Mammary epithelial cell (primary cell): ENCODE results near the gene P2RX7.

Experiments
- CTCF ChIP-seq, 2 donors: IDR thresholded peaks in 1 of 2; conservative IDR thresholded peaks in 1 of 2; 2 replicates each; pipeline ENCODE4 v1.5.1; 2011 to 2012; ENCODE audit warnings: inconsistent platforms in 2 of 2, low read length in 2 of 2, mild to moderate bottlenecking in 2 of 2, control low read depth in 1 of 2, low read depth in 1 of 2; ENCODE audit not compliant: insufficient read depth in 1 of 2; ENCODE audit errors: extremely low read depth in 1 of 2
- EZH2 ChIP-seq: IDR thresholded peaks from 2 replicates; pipeline ENCODE4 v1.6.1; 2012; ENCODE audit warnings: low read length, inconsistent platforms, borderline replicate concordance

GRCh38 chr12:121205491-121205890 is 72.8 kb downstream of the P2RX7 start:
- TF ChIP-seq EZH2: no peak
- TF ChIP-seq CTCF (conservative IDR thresholded peaks at IDR 0.05 in 1 of 2, IDR thresholded peaks at IDR 0.05 in 1 of 2; ENCODE audit: extremely low read depth in 1 of 2, insufficient read depth in 1 of 2, low read depth in 1 of 2, low read length in 2 of 2): no peak
